Stimulated activated CD8-positive, alpha-beta memory T cell treated with anti-CD3 and anti-CD28 coated beads, Interleukin-4, amount 100 ng/mL, for 4 hours (primary cell): ENCODE results near the gene RPS27.
"Not testable (repeated sequence)": the region's sequence is repeated elsewhere in the genome, so short reads cannot be mapped to it uniquely, and the experiment has no call there.

Experiments used
- DNase-seq, 2 donors: peaks; one replicate each; pipeline ENCODE4 v3.0.0-alpha.2; 2020; ENCODE audit warnings: low read depth in 2 of 2, low spot score in 1 of 2

Gene RPS27

GRCh38 chr1:153960206-153960605, 30.4 kb upstream of the RPS27 start:
- DNase-seq: no peak

GRCh38 chr1:153961421-153961820, 29.1 kb upstream of the RPS27 start:
- DNase-seq: no peak

DNA sequence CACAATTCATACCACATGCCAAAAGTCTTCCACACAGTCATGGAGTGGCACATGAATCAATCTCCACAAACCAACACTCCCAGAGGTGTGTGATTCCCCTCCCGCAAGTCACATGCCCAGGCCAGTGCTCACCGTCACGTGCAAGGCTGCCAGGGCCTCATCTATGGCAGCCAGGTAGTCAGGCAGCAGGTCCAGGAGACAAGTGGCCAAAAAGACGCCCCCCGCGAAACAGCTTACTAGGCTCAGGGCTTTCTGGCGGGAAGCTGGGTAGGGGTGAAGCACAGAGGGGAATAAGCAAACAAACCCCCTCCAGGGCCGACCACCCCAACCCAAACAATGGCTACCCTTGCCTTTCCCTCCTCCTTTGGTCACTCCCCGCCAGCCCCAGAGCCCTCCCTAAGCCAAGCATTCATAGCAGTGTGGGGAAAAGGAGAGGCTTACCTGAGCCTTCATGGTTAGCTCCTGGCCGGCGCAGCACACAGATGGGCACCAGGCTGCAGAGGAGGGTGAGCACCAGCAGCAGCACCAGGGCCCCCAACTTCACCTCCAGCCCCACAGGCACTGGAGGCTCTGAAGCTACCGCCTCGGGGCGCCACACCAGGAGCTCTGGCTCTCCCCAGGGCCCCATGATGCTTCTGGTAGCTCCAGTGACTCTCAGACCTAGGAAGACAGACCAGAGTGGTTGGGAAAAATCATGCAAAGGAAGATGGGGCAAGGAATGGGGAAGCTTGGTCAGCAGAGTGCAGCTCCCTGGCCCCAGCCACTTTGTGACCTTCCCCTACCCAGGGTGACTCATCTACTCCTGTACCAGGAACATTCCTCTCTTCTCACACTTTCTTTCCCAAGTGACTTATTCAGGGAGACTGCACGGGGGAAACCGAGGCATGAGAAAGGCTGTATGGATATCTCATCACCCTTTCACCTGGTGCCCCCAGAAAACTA, 28.2 kb upstream of the RPS27 start:
- DNase-seq: no peak

DNA sequence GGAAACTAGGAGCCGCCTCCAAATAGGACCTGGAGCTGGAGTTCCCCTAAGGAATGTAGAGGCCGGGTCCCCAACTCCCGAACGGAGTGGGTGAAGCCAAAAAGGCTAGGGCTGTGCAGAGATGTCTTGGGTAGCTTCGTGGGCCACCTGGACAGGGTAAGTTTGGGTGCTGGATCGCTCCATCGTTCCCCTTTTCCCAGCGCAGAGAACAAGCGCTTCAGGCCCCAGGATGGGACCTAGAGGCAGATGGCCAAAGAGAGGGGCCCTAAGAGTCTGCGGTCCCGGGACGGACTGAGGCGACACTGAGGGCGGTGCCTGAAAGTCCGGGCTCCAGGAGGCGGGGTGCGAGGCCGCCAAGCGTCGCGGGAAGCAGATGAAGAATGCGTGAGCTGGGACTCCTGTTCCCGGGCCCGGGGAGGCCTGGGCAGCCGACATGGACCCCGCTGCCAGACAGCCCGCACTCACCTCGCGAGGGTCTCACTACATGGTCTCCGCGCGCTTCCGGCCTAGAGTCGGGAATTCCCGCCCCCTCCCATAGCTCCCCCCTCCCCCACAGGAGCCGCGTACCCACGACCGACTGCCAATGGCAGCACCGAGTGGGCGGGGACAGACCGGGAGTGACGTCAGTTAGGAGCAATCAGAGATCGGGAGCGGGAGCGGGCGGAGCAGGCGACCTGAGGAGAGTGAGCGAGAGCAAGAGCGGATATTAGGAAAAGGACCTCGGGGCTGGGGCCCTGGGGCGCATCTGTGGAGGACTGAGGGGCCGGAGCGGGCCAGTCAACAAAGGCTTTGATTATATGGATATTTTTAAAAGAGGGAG, 27.3 kb upstream of the RPS27 start, which contains the start of gene SLC39A1:
TSS of gene SLC39A1 (minus strand) at position 508 of the 820 bp plus-strand sequence. CDS start 822 bp downstream, outside the sequence.
- peak; percentile 87 to 88 for DNase-seq

DNA sequence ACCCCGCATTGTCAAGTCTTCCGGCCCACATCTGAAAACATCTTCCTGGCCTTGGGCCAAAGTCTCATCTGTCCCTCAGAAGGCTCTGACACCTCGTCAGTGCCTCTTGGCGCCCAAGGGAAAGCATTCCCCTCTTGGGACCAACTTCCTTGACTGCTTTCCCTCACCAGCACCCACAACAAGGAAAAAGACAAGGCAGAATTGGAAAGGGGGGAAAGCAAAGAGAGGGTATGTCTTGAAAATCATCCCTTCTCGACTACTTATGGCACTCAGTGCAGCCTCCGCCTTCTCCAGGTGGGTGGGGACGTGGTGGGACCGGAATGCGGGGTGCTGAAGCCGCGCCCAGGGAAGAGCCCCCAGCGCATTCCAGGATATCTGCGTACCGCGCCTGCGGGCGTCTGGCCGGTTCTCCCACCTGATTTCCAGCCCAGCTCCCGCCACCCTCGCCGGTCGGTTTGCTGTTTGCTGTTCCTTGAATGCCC, 26.7 kb upstream of the RPS27 start:
- no peak for DNase-seq

DNA sequence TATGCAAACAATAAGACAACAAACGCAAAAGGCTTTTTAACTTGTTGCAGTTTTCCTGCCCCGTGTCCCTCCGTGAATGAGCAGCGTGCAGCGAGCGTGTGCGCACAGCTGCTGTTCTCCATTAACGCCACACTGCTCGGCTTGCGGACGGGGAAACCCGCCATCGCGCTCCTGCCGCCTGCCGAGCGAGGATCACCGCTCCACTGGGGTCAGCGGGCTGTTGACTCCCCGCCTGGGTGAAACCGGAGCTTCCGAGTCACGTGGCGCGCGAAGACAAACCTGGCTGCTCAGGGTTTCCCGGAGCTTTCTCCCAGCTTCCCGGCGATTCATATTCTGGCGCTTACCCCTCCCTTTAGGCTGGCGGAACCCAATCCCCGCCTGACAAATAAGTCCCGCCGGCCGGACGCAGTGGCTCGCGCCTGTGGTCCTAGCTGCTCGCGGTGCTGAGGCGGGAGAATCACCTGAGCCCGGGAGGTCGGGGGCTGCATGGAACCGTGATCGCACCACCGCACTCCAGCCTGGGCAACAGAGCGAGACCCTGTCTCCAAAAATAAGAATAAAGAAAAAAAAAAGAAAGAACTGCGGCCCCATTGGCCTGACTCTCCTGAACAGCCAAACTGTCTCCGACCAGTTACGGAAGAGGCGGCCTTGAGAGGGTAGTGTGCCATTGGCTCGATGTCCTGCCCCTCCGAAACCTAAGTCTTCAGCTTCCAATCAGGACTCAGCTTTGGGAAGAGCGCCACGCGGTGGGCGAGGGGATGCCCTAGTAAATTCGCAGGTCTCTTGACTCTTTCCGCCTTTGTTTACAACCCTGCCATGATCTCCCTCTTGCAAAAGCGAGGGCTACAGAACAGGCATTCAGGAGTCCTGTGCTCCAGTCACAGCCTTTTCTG, 23.2 kb upstream of the RPS27 start, which contains the start of gene CREB3L4:
TSS of gene CREB3L4 (plus strand) at position 796 of the 893 bp plus-strand sequence. CDS start 624 bp downstream, outside the sequence.
- peak; percentile 51 to 73 for DNase-seq

DNA sequence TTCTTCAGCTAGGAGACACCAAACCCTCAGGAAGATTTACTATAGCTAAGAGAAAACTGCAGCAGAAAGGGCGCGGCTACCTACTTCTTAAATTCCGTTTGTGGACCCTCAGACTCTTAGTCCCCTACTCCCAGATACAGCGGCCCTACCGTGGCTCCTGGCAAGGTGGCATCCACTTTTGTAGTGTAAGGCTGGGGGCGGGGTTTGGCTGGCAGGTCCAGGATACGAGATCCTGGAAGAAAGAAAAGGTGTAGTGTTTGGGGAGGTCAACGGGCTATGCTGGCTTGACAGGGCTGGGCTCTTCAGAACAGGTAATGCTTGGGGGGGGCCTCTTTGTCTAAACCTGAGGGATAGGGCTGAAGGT, 22.6 kb upstream of the RPS27 start:
- no peak for DNase-seq

DNA sequence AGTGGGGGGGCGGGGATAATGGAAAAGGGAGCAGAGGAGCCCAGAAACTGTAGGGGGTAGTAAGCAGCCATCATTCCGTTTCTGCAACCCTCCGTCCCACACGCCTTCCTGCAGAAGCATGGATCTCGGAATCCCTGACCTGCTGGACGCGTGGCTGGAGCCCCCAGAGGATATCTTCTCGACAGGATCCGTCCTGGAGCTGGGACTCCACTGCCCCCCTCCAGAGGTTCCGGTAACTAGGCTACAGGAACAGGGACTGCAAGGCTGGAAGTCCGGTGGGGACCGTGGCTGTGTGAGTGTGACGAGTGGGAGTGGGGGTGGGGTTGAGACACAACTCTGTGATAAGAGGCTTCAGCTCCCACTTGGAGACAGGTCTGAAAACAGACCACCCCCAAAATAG, 22.2 kb upstream of the RPS27 start:
- no peak for DNase-seq

- DNase-seq: no peak
Measured at GRCh38 chr1:153968972-153969371, 21.6 kb upstream of the RPS27 start.

DNA sequence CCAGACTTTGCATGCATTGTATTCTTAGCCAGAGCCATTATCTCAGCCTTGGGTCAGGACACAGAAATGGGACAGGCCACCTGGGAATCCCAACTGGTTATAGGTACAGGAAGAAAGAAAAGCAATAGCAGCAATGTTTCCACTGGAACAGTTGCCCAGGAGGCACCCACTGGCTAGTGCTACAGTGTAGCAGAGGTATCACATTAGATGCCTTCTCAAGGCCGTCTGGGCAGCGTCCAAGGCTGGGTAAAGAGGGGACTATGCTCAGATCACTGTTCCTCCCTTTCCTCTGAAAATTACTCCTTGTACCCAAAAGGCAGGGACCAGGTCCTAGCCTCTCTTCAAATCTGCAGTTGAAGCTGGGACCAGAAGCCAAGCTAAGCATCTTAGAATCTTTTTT, 20.2 kb upstream of the RPS27 start:
- no peak for DNase-seq

DNA sequence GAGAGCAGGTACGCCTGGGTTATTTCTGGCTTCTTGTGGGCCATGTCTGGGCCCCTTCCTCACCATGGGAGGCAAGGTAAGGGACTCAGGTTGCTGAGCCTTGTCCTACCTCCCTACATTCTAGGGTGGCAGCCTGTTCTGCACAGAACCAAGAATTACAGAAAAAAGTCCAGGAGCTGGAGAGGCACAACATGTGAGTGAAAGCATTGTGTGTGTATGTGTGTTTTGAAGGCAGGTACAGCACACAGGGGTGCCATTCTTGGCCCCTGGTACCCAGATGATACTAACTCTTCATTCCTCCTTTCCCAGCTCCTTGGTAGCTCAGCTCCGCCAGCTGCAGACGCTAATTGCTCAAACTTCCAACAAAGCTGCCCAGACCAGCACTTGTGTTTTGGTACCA, 17.5 kb upstream of the RPS27 start:
- DNase-seq: no peak

GRCh38 chr1:153973525-153973924, 17.0 kb upstream of the RPS27 start:
- no peak for DNase-seq

GRCh38 chr1:153976819-153977249, 13.7 kb upstream of the RPS27 start:
- no peak for DNase-seq

DNA sequence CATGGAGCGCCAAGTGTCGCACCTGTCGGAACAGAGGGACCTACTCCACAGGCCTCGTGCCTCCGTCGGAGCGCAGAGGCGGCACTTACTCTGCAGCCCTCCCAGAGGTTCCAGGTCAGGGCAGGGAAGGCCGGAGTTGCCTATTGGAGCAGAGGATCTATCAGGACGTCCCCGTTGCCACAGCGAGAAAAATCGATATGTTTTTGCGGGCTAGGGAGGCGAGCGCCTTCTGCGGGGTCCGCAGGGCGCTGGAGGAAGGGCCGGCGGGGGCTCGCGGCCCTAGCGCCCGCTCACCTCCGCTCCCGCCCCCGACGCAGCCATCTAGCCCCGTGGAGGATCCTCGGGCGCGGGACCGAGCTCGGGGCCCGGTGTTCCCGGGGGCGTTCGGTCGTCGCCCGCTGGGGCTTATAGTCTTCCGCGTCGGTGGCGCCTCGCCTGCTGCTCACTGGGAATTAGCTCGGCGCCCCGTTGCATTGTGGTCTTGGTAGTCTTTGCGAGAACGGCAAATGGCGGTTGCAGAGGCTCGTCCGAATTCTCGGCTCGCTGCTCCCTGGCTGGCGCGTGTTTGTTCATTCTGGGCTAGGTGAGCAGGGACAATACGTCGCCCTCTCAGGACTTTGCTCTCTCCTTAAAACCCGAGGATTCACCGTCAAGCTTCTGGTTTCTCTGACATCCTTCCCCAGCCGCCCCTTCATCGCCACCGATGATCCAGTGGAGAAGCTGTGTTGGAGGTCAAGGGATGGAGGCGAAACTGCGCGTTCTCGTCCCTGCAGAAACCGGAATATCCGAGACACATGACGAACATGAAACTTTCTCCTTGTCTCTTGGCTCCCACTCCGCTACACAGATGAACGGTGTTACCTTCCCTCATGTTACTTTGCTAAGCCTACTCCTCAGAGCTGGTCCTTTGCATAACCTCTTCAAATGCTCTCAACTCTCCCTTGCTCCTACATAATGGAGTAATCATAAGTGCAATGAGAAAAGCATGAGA, 13.0 kb upstream of the RPS27 start, which contains the start of gene JTB:
TSS of gene JTB (minus strand) at position 425 of the 991 bp plus-strand sequence. CDS start at position 3, 422 bp downstream.
- DNase-seq: peak; percentile 68 to 70

DNA sequence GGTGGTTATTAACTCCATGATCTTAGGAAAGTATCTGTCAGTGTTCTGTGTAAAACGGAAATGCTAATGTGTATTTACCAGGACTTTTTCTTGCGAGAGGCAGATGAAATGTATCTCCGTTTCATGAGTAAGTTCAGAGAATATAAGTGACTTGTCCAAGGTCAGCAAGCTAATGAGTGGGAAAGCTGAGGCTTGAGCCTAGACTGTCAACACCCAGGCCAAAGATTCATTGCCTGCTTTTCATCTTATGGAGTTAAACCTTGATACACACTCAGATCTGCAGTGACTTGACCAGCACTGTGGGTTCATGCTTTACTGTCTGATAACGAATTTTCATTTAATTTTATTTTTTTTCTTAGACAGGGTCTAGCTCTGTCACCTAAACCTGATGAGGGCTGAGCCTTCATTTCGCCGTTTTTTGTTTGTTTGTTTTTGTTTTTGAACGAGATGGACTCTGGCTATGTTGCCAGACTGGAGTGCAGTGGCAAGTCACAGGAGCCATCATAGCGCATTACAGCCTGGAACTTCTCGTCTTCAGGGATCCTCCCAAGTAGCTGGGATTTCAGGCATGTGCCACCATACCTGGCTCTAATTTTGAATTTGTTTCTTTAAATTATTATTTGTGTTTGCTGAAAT, 12.2 kb upstream of the RPS27 start:
- DNase-seq: no peak

GRCh38 chr1:153979091-153979490, 11.5 kb upstream of the RPS27 start:
- not testable (repeated sequence) for DNase-seq

- DNase-seq: not testable (repeated sequence)
Measured at GRCh38 chr1:153981735-153982134, 8.8 kb upstream of the RPS27 start.

DNA sequence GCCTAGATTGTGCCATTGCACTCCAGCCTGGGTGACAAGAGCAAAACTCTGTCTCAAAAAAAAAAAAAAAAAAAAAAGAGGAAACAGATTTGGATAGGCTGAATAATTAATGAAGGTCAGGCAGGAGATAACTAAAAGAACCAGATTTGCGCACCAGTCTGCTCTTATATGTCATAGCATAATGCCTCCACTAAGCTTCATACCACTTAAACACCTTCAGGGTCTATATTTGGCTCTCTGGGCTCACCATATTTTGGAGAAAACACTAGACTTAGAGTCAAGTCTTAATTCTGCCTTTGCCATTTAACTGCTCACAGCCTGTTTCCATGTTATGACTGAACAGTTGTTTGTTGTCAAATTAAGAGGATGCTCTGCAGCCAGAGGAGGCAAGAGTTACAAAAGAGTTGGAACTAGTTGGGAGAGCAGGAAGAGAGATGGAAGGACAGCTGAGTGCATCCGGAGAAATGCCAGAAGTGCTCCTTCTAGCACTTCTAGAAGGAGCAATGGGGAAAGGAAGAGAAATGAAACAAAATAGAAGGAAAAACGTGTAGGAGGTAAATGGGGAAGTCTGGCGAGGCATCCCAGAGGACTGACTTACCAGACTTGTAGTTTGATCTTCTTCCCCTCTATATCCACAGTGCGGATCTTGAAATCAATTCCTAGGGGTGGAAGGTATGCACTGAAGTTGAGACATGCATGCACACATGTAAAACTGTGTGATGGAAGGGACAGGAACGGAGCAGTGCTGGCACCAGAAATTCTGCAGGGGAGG, 6.3 kb upstream of the RPS27 start:
- DNase-seq: no peak
